Measurements from ENCODE around the gene GPR137.
A peak's percentile ranks its signal among the peaks of the same experiment; 100 is the strongest.

GPR137 gene

GRCh38 chr11:64249038-64249437, 36.6 kb upstream of the GPR137 start:
- DNase-seq (ENCODE audit: low read depth in 2 of 2) = no peak
- TF ChIP-seq CTCF (IDR thresholded peaks at IDR 0.05; ENCODE audit: low read depth, low read length) = no peak
- no peak overlapping the region for H3K4me3 ChIP-seq (replicated peaks in 1 of 2; ENCODE audit: low read depth in 2 of 2, low read length in 2 of 2)

- no peak for DNase-seq (ENCODE audit: low read depth in 2 of 2)
- no peak overlapping the region for H3K4me3 ChIP-seq (replicated peaks in 1 of 2; ENCODE audit: low read depth in 2 of 2, low read length in 2 of 2)
- TF ChIP-seq CTCF (IDR thresholded peaks at IDR 0.05; ENCODE audit: low read depth, low read length) = no peak
These were observed 35.9 kb upstream of the GPR137 start for GRCh38 chr11:64249563-64250414.

GRCh38 chr11:64250415-64251015, 35.1 kb upstream of the GPR137 start:
- TF ChIP-seq CTCF (IDR thresholded peaks at IDR 0.05; ENCODE audit: low read depth, low read length) = no peak
- no peak for DNase-seq (ENCODE audit: low read depth in 2 of 2)
- H3K4me3 ChIP-seq (replicated peaks in 1 of 2; ENCODE audit: low read depth in 2 of 2, low read length in 2 of 2) = peak overlapping the region; percentile 57 to 85

- H3K4me3 ChIP-seq (replicated peaks in 1 of 2; ENCODE audit: low read depth in 2 of 2, low read length in 2 of 2) = peak within 1 kb of the TSS; percentile 78 to 85
- DNase-seq (ENCODE audit: low read depth in 2 of 2) = peak; percentile 38 to 61
- peak; percentile 39 for TF ChIP-seq CTCF (IDR thresholded peaks at IDR 0.05; ENCODE audit: low read depth, low read length)
These were observed 34.5 kb upstream of the GPR137 start, which contains the start of gene PLCB3 for GRCh38 chr11:64251016-64251752. PLCB3 (plus strand) TSS chr11:64251530; CDS start chr11:64251650, 120 bp downstream.

- TF ChIP-seq CTCF (IDR thresholded peaks at IDR 0.05; ENCODE audit: low read depth, low read length) = no peak
- DNase-seq (ENCODE audit: low read depth in 2 of 2) = no peak
- peak overlapping the region; percentile 78 to 85 for H3K4me3 ChIP-seq (replicated peaks in 1 of 2; ENCODE audit: low read depth in 2 of 2, low read length in 2 of 2)
These were observed 34.0 kb upstream of the GPR137 start for GRCh38 chr11:64251753-64252002.

- peak; percentile 52 to 57 for DNase-seq (ENCODE audit: low read depth in 2 of 2)
- peak overlapping the region; percentile 78 to 85 for H3K4me3 ChIP-seq (replicated peaks in 1 of 2; ENCODE audit: low read depth in 2 of 2, low read length in 2 of 2)
- TF ChIP-seq CTCF (IDR thresholded peaks at IDR 0.05; ENCODE audit: low read depth, low read length) = peak; percentile 46
These were observed 33.4 kb upstream of the GPR137 start for GRCh38 chr11:64252003-64252872.
